Upper lobe of left lung (tissue), 6 donors: Measurements from ENCODE around the gene FHOD3. TPM values are rescaled to one million over a fixed set of nuclear protein-coding genes. Genes with fewer than 3 reads are reported as not detected.

Experiments
- ATAC-seq, 2 donors: fragments of 200-7000 bp; cut with Tn5 transposase; one replicate each; pipeline ENCODE4 v1.9.1; 2022; ENCODE audit warnings: mild to moderate bottlenecking in 2 of 2, moderate library complexity in 2 of 2; ENCODE audit not compliant: low FRiP score in 2 of 2
- DNase-seq, 2 donors: peaks; one replicate each; pipeline ENCODE4 v3.0.0-alpha.2; 2019 to 2020
- H3K27ac ChIP-seq, 4 donors: fragments of 200-600 bp; sonication (generic); one replicate each; pipeline ENCODE4 v1.5.1; 2016 to 2019
- H3K27me3 ChIP-seq, 4 donors: fragments of 200-600 bp; sonication (generic); one replicate each; pipeline ENCODE4 v1.5.1; 2017 to 2019
- H3K36me3 ChIP-seq, 4 donors: fragments of 200-600 bp; sonication (generic); one replicate each; pipeline ENCODE4 v1.5.1; 2016 to 2019
- H3K4me1 ChIP-seq, 4 donors: fragments of 200-600 bp; sonication (generic); one replicate each; pipeline ENCODE4 v1.5.1; 2018 to 2019
- H3K4me3 ChIP-seq, 4 donors: fragments of 200-600 bp; sonication (generic); one replicate each; pipeline ENCODE4 v1.5.1; 2017 to 2019; ENCODE audit warnings: mild to moderate bottlenecking in 2 of 4, moderate library complexity in 1 of 4
- H3K9me3 ChIP-seq, 4 donors: fragments of 200-600 bp; sonication (generic); one replicate each; pipeline ENCODE4 v1.5.1; 2018 to 2019
- CTCF ChIP-seq, 6 experiments: fragments of 450-650 bp in 4 of 6; fragments of 200-600 bp in 2 of 6; sonication (generic) in 2 of 6; IDR thresholded peaks; one replicate each; pipeline ENCODE4 v1.5.1; 2016 to 2019; ENCODE audit warnings: antibody characterized with exemption in 6 of 6
- EP300 ChIP-seq, 4 donors: sonication (generic); formaldehyde crosslinking; IDR thresholded peaks; one replicate each; pipeline ENCODE4 v1.5.1; 2017; ENCODE audit warnings: antibody characterized with exemption in 4 of 4, control low read depth in 2 of 4
- POLR2A ChIP-seq, 4 donors: fragments of 450-650 bp; IDR thresholded peaks; one replicate each; pipeline ENCODE4 v1.5.1; 2016 to 2017; ENCODE audit warnings: antibody characterized with exemption in 4 of 4, mild to moderate bottlenecking in 2 of 4
- POLR2AphosphoS5 ChIP-seq, 2 donors: sonication (generic); formaldehyde crosslinking; IDR thresholded peaks; one replicate each; pipeline ENCODE4 v1.5.1; 2017; ENCODE audit warnings: antibody characterized with exemption in 2 of 2
- WGBS, 2 donors: methylation state at CpG; one replicate each; pipeline ENCODE4 v1.1.5; 2017 to 2018; 5-methylcytosine and 5-hydroxymethylcytosine counted together
- total RNA-seq, 6 donors: library from RNA; depleted of rRNA in 4 of 6; stranded (reverse); fragments of >200 nt in 4 of 6; gene quantifications; one replicate each; pipeline versions ENCODE4 v1.1.0 to v1.2.1, GENCODE V29; 2016 to 2021
- donor health status: DM: no; HTN: no; CAD: no; lungs with moderate emphysema.
- donor health status: DM: no; HTN: yes; CAD: no; lungs with severe emphysema.

Gene FHOD3
- total RNA-seq, 6 donors from 2014 or later = 0.40 to 4.8 (median 2.8) TPM

- DNase-seq = no peak
- H3K36me3 ChIP-seq = no peaks in the 10 kb centered on the region
- 86% methylated on average over 7 of the region's 7 CpGs for WGBS, 2 donors
- no peaks in the 10 kb centered on the region for H3K4me1 ChIP-seq
- no peak overlapping the region for H3K4me3 ChIP-seq
- H3K9me3 ChIP-seq = no peaks in the 10 kb centered on the region
- TF ChIP-seq EP300 (IDR thresholded peaks at IDR 0.05) (no peak), POLR2AphosphoS5 (IDR thresholded peaks at IDR 0.05) (no peak), POLR2A (IDR thresholded peaks at IDR 0.05) (no peak), CTCF (IDR thresholded peaks at IDR 0.05) (no peak)
- no peak overlapping the region for H3K27ac ChIP-seq
- H3K27me3 ChIP-seq = no peaks in the 10 kb centered on the region
- no peak for ATAC-seq
Measured at GRCh38 chr18:36389027-36389426, 91.5 kb downstream of the FHOD3 start.

GRCh38 chr18:36389811-36390581, 92.5 kb downstream of the FHOD3 start:
- Histone ChIP-seq H3K27me3 (no peaks in the 10 kb centered on the region), H3K9me3 (no peaks in the 10 kb centered on the region), H3K27ac (no peak overlapping the region), H3K36me3 (no peaks in the 10 kb centered on the region), H3K4me1 (no peaks in the 10 kb centered on the region), H3K4me3 (no peak overlapping the region)
- no peak for TF ChIP-seq CTCF (IDR thresholded peaks at IDR 0.05)
- no peak for TF ChIP-seq POLR2AphosphoS5 (IDR thresholded peaks at IDR 0.05)
- no peak for TF ChIP-seq EP300 (IDR thresholded peaks at IDR 0.05)
- WGBS, 2 donors = 61 to 69% methylated on average over 5 of the region's 5 CpGs
- ATAC-seq (no peak), DNase-seq (no peak)

- no peaks in the 10 kb centered on the region for H3K4me1 ChIP-seq
- peak in 1 of 2 donors; percentile 13 for DNase-seq
- no peaks in the 10 kb centered on the region for H3K27me3 ChIP-seq
- H3K36me3 ChIP-seq = no peaks in the 10 kb centered on the region
- TF ChIP-seq EP300 (IDR thresholded peaks at IDR 0.05) (no peak), CTCF (IDR thresholded peaks at IDR 0.05) (no peak), POLR2AphosphoS5 (IDR thresholded peaks at IDR 0.05) (no peak), POLR2A (IDR thresholded peaks at IDR 0.05) (no peak)
- 84 to 89% methylated on average over 3 to 7 of the region's 7 CpGs for WGBS, 2 donors
- ATAC-seq = no peak
- peaks cover 1 to 7% (median 6%) of the 10 kb centered on the region in 4 donors for H3K9me3 ChIP-seq
- H3K27ac ChIP-seq = no peak overlapping the region
- H3K4me3 ChIP-seq = no peak overlapping the region
Measured at GRCh38 chr18:36391426-36392145, 94.1 kb downstream of the FHOD3 start.

GRCh38 chr18:36392164-36392978, 94.9 kb downstream of the FHOD3 start:
- no peaks in the 10 kb centered on the region for H3K27me3 ChIP-seq
- no peak for TF ChIP-seq POLR2A (IDR thresholded peaks at IDR 0.05)
- no peak for TF ChIP-seq POLR2AphosphoS5 (IDR thresholded peaks at IDR 0.05)
- no peak for TF ChIP-seq CTCF (IDR thresholded peaks at IDR 0.05)
- no peak for TF ChIP-seq EP300 (IDR thresholded peaks at IDR 0.05)
- H3K27ac ChIP-seq = no peak overlapping the region
- 79 to 82% methylated on average over 4 of the region's 4 CpGs for WGBS, 2 donors
- ATAC-seq = no peak
- no peaks in the 10 kb centered on the region for H3K4me1 ChIP-seq
- DNase-seq = no peak
- H3K36me3 ChIP-seq = no peaks in the 10 kb centered on the region
- H3K9me3 ChIP-seq = peaks cover 6 to 11% (median 7%) of the 10 kb centered on the region in 4 donors
- no peak overlapping the region for H3K4me3 ChIP-seq
